Urothelium cell line (cell line): ENCODE measurements around the gene LHX2.

Source experiments
- DNase-seq: peaks from one replicate; pipeline ENCODE4 v3.0.0; 2011; ENCODE audit warnings: low spot score, mixed read lengths
- FAIRE-seq: peaks from 2 replicates; lab custom pipeline; 2011; peaks lifted over from hg19 to GRCh38; lab: Jason Lieb, UNC

LHX2 gene

DNA sequence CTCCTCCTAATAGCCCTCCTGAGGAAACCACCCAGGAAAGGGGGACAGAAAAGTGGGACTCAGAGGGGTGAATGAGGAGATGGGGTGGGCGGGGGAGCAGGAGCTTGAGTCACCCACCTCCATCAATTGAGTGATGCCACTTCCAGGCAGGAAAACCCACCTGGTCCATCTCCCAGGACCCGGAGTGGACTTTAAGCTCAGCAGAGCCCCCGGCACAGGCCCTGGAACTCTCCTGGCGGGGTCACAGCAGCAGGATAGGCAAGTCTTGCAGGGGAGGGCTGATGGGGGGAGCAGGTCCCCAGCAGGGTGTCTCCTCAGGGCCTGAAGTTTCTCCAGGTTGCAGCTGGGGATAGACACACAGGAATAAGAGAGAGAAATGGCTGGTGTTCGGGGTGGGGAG, 40.8 kb downstream of the LHX2 start:
- FAIRE-seq, result no peak
- DNase-seq, result no peak

DNA sequence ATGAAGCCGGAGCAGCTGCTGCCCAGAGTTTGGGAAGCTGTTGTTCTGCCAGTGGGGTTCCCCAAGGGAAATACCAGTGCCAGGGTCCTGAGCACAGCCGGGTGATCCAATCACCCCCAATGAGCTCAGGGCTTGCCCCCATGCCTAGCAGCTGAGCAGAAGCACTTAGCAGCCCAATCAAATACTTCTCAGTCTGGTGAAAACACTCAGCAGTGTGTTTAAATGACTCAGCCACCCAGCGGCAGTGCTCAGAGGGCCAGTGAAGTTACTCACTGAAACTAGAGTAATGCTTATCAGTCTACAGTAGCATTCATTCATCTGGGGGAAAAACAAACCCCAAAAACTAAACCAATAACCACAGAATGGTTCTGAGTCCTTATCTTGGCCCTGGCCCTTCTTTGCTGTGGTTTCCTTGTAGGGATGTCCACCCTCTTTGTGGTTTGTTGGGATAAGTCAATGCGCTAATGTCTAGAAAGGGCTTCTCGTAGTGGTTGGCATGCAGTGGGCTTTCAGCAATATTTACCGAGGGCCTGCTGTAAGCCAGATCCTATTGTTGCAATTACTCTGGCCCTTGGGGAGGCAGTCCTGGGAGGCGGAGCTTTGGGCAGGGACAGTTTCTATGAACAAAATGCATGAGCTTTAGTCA, 43.1 kb downstream of the LHX2 start:
- DNase-seq, result peak; percentile 63
- no peak for FAIRE-seq

DNA sequence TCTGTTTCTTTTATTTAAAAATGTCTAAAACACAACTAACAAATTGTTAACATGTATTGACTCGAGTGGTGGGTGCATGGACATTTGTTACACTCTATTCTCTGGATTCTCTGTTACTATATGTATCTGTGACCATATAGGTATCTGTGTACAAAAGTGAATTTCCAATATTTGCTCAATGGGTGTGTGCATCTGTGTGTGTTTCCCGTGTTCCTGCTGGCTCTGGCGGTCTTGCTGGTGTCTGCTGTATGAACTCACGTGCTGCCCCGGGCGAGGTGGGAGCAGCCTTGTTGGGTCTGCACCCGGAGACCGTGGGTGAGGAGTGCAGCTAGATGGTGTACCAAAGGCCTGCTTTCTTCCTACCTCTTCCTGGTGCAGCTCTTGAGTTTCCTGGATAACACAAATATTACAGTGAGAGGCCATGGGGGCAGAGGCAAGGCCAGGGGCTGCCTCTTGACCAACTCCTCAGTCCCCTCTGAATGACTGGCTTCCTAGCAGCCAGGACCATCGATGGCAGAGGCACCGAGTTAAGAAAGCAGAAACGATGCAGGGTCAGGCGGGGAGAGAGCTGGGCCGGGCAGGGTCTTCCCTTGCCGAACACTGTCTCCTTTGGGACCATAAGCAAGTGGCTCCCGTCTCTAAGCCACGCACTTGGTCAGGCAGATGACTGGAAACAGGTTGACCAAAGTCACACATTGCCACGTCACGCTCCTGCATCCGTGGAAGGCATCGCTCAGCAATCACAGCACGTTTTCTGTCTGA, 49.5 kb downstream of the LHX2 start:
- FAIRE-seq, result no peak
- DNase-seq, result no peak

DNA sequence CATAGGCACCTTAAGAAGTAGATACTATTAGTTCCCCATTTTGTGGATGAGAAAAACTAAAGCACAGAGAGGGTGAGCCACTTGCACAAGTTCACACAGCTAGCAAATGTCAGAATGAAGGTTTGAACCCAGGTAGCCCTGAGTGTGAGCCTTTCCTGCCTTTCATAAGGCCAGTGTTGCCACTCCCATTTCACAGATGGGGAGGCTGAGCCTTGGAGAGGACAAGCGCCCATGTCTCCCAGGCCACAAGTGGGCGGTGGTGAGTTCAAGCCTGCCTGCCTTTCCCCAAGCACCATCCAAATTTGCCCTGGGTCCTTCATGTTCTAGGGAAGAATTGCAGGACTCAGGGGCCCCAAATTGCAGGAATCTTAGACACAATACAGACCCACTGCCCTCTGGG, 50.6 kb downstream of the LHX2 start:
- no peak for FAIRE-seq
- DNase-seq, result no peak

DNA sequence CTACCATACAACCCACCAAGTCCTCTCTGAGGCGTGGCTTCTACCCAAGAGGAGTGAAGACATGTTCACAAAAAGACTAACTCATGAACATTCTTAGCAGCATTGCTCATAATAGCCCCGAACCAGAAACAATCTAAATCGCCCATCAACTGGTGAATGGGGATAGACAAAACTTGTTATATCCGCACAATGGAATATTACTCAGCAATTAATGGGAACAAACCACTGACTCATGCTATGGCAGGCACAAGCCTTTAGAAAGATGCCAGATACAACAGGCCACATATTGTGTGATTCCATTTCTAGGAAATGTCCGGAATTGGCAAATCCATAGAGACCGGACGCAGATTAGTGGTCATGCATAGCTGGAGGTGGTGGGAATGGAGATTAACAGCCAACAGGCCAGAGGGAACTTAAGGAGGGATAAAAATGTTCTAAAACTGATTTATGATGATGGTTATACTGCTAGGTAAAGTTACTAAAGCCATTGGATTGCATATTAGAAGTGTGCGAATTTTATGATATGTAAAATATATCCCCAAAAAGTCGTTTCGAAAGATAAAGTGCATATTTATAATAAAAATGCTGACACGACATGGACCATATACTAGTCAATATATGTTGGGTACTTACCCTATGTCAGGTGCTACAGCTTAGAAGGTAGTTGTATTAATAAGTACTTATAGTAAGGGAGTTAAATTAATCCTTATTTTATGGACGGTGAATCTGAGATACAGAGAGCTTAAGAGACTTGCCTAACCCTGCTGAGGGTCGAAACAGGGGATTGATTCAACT, 55.4 kb downstream of the LHX2 start:
- FAIRE-seq (no peak), DNase-seq (no peak)

DNA sequence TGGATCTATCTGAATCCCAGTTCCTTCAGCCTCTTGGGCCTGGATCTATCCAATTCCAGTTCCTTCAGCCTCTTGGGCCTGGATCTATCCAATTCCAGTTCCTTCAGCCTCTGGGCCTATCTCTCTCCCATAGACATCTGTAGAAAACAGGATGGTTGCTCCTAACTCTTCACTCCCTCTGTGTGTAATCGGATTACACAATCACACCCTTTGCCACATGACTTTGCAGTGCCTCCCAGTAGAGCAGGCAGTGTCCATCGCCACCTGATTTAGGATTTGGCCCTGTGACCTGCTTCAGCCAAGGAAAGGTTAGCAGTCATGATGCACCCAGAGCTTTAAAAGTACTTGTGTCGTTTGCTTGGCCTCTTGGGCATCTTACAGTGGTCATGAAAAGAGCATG, 56.7 kb downstream of the LHX2 start:
- FAIRE-seq (no peak), DNase-seq (no peak)

DNA sequence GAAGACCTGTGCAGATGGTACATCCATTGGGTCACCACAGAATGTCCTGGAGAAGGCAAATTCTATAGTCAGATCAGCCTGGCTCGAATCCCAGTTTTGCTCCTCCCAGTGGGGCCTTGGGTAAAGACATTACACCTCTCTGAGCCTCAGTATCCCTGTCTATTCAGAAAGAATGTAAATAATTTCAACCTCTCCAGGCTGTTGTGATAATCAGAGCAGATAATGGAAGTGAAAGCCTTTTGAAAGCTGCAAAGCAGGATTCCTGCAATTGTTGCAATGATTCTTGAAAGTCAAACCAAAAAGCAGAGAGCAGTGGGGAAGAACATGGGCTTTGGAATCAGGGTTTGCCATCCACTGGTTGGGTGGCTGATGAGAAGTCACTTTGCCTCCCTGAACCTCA, 63.2 kb downstream of the LHX2 start:
- FAIRE-seq, result no peak
- DNase-seq, result no peak

DNA sequence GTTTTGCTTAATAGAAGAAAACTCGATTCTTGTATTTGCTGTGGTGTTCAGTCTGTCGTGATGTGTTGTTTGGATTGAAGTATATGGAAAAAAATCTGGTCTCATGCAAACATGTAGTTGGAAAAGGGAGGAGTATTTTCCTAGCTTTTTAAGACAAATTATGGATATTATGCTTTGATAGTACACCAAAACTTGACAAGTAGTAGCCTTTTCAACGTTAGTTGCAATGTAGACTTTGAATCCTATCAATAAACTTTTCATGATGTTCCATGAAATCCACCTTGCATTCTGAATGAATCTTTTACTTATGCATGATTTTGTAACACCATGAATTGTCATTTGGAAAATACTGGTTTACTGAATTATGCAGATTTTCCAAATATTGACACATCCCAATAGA, 64.2 kb downstream of the LHX2 start:
- FAIRE-seq, result no peak
- no peak for DNase-seq

DNA sequence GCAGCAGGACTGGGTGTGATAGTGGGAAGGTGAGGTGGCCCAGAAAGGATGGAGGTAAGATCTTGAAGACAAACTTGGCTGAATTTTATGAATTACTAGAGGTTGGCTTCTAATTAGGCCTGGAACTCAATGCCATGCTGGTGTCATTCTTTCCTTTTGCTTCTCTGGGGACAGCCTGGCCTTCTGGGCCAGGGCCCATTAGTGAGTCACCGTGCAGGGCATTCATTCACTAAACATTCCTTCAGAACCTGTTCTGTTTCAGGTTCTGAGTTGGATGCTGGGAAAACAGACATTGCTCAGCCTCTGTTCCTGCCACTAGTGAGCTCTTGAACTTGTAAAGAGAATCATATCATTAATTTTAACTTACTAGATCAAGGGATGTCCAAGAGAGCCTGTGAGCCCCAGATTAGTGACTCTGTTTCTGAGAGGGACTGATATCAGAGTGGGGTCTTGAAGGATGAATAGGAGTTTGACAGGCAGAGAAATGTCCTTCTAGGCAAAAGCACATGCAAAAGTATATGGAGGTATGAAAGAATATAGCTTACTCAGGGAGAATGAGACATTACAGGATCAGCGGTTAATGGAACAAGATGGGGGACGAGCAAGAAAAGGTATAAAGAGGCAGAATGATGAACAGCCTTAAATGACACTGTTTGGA, 66.5 kb downstream of the LHX2 start:
- peak; percentile 44 for DNase-seq
- no peak for FAIRE-seq

DNA sequence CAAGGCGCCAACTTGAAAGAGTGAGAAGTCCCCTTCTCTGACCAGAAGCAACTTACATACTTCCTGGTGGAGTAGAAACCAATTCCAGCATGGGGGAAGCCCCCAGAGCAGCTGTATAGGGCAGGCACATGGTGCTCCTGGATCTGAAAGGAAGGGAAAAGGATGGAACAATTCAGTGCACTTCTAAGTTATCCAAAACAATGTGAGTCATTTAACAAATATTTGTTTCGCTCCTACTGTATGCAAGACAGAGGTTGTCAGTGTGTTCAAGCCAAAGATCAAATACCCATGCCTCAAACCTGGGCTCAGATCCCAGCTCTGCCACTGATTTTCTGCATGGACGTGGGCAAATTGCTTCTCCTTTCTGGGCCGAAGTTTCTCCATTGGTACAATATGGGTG, 67.1 kb downstream of the LHX2 start:
- no peak for FAIRE-seq
- peak; percentile 70 for DNase-seq

DNA sequence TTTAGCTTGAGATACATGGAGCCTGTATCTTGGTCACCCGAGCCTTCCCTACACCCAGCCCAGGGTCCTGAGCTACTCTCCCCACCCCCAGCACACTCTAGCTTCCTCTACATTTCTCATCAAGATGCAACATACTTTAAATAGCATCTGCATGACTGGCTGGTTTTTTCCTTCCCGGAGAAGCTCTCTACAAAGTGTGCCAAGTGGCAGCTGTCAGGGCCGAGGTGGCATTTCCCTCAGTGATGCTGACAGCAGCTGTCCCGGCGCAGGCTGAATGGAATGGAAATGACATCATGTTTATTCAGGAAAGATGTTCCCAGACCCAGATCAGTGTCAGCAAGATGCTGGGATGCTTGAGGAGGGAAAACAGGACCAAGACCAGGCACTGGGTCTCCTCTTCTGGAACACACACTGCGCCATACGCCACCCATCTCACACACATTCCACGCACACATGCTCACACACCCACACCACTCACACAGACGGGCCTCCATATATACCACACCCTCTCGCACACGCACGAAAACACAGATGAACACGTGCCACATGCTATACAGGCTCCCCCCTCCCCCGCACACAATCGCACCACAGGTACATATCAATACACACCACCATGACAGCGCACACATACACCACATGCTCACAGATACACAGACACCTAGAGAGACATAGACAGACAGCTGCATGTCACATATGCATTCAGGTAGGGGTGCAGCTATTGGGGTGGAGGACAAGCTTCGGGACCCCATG, 67.8 kb downstream of the LHX2 start:
- peak; percentile 66 for DNase-seq
- FAIRE-seq, result peak; percentile 67

DNA sequence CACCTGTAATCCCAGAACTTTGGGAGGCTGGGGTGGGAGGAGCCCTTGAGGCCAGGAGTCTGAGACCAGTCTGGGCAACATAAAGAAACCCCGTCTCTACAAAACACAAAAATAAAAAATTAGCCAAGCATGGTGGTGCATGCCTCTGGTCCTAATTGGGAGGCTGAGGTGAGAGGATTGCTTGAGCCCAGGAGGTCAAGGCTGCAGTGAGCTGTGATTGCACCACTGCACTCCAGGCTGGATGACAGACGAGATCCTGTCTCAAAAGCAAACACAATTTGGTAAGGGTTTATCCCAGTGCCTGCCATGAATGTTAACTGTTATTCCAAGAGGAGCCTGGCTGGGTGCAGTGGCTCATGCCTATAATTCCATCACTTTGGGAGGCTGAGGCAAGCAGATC, 71.1 kb downstream of the LHX2 start:
- FAIRE-seq, result no peak
- no peak for DNase-seq
